GM21717 (cell line): ENCODE data around the gene PDCD1LG2.
"Not testable (repeated sequence)": the region's sequence is repeated elsewhere in the genome, so short reads cannot be mapped to it uniquely, and the experiment has no call there.

ENCODE experiments used
- ATAC-seq: cut with Tn5 transposase; IDR thresholded peaks from one replicate; pipeline ENCODE4 v1.9.1; 2021; ENCODE audit warnings: mild to moderate bottlenecking, moderate library complexity; ENCODE audit not compliant: unreplicated experiment

The PDCD1LG2 gene

DNA sequence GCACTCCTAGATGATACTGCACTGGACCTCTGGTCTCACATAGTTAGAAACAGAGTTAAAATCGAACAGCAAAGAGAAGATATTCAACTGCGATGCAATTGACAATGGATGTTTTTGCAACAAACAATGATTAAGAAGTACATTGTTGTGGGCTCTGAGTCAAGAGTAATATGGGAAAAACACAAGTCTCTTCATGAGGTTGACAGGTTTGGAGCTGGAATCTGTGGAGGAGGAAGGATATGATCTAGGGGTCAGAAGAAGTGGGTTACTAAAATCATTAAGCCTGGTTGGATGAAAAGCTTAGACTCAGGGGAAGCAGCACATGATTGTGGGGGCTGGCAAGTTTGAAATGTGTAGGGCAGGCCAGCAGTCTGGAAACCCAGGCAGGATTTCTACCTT, 53.1 kb downstream of the PDCD1LG2 start:
- ATAC-seq = no peak

DNA sequence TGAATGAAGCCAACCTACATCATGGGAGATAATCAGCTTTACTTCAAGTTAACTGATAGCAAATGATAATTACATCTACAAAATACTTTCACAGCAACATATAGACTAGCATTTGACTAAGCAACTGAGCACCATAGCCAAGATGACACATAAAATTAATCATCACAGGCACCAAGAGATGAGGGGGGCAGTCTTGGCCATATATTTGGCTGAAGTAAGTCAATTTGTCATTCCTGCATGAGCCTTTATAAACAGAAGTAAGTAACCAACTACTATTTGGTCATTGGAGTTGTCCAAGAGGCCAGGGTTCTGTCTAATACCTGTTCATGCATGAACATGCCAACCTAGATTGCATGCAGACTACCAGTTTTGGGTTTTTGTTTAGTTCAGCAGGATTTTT, 53.6 kb downstream of the PDCD1LG2 start:
- ATAC-seq = no peak

DNA sequence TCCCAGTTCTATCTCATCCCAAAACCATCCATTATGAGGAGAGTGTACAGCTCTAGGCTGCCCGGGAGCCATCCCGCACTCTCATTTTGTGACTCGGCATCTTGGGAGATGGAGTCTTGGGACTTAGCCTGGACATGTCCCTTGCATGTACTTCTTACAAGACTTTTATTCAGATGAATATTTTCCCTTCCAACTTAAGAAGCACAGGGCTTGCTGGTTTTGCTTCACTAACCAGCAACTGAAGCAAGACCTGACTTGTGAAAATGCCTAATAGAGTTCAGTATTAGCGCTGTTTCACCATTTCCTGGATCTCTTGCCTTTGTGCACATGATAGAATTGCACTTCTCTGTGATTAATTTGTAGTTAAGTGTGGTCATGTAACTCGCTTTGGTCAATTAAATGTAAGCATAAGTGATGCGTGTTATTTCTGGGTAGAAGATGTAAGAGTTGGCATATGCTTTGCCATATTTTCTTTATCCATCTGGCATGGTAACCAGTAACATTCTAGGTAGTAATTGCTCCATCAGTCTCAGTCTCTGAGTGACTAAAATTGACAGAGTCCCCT, 55.8 kb downstream of the PDCD1LG2 start:
- peak; percentile 62 for ATAC-seq

DNA sequence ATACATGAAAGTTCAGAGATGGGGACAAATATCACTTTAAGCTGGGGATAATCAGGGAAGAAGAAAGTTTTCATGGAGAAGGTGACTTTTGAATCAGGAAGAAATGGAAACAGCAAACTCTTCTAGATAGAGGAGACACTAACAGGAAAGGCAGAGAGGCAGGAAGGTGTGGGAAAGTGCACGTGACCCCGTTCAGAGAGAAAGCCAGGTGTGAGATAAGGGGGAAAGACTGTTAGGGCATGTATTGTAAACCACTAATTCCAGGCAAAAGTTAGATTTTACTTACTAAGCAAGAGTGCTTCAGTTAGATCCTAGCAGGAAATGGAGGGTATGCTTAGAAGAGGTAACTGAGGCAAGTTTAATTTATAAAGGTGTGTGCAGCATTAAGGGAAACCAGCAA, 58.5 kb downstream of the PDCD1LG2 start:
- no peak for ATAC-seq

DNA sequence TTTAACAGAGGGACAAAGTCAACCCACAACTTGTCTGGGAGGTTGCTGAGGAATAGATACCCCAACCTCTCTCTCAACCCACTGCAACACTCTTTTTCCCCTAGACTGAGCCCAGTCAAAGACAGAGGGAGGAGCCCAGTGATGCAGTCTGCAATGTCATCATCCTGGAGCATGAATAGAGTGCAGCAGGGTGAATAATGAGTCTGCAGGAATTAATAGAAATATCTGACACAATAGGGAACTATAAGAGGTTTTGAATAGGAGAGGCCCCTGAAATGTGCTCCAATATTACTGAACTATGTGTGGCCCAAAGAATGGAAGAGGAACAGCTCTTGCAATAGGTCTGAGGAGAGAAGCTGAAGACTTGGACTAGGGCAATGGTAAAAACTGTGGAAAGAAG, 59.1 kb downstream of the PDCD1LG2 start:
- ATAC-seq = no peak

DNA sequence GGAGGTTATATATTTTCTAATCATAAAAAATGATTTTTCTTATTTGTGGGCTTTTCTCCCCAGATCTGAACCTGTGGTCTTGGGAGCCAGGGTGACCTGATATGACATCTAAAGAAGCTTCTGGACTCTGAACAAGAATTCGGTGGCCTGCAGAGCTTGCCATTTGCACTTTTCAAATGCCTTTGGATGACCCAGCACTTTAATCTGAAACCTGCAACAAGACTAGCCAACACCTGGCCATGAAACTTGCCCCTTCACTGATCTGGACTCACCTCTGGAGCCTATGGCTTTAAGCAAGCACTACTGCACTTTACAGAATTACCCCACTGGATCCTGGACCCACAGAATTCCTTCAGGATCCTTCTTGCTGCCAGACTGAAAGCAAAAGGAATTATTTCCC, 59.6 kb downstream of the PDCD1LG2 start:
- no peak for ATAC-seq

DNA sequence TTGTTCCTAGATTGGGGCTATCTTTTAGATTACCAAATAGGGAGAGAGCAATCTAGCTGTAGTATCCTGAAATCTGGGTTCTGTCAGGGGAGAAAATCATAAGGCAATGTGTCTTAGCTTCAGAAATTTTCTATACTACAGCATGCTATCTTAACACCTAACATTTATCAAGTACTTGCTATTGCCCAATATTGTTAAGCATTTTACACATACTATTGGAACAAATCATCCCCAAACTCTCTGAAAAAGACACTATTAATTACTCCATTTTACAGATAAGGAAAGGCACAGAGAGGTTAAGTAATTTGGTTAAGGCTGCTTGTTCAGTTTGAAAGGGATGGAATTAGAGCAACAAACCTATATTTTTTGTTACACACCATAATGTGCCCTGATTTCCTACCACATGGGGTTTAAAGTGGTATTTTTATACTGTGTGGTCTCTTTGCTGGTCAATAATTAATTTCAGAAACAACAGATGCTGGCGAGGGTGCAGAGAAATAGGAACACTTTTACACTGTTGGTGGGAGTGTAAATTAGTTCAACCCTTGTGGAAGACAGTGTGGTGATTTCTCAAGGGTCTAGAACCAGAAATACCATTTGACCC, 61.4 kb downstream of the PDCD1LG2 start:
- no peak for ATAC-seq

DNA sequence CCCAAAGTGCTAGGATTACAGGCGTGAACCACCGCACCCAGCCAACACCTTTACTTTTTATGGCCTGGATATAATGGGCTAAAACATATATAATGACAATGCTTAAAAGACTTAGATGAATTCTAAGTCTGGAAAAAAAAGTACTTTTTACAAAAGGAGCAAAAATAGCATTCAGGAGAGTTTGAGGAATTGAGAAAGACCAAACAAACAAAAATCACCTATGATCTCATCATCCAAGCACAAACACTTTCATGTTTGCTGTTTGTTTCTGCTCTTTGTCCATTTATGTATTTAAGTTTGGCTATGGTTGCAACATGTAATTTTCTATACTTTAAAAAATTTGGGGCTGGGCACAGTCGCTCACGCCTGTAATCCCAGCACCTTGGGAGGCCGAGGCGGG, 63.8 kb downstream of the PDCD1LG2 start:
- ATAC-seq = no peak

DNA sequence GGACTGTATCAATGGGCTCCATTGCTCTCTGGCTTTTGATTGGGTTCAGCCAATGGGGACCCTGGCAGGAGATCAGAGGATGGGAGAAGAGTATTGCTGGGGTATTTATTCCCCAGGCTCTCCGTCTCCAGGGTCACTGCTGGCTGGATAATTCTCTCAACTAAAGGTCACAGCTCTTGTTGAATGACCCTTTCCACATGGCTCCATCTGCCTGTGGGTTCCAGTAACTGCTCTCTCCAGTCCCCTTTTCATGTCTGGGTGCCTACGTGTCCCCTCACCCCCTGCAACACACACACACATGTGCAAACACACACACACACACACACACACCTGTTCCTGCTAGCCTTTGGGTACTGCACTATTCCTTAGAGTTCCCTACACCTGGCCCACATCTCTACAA, 64.7 kb downstream of the PDCD1LG2 start:
- no peak for ATAC-seq

DNA sequence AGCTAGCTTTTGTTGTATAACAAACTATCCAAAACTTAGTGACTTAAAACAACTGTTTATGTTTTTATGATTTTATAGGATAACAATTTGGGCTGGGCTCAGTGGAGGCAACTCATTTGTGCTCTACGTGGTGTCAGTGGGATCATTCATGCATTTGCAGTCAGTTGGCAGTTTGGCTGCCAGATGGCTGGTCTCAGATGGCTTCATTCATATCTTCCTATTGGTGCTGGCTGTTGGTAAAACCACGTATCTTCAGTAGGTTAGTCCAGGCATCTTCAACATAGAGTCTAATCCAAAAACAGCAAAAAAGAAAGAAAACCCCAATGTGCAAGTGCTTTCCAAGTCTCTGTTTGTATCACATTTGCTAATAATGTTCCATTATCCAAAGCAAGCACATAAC, 66.9 kb downstream of the PDCD1LG2 start:
- no peak for ATAC-seq

DNA sequence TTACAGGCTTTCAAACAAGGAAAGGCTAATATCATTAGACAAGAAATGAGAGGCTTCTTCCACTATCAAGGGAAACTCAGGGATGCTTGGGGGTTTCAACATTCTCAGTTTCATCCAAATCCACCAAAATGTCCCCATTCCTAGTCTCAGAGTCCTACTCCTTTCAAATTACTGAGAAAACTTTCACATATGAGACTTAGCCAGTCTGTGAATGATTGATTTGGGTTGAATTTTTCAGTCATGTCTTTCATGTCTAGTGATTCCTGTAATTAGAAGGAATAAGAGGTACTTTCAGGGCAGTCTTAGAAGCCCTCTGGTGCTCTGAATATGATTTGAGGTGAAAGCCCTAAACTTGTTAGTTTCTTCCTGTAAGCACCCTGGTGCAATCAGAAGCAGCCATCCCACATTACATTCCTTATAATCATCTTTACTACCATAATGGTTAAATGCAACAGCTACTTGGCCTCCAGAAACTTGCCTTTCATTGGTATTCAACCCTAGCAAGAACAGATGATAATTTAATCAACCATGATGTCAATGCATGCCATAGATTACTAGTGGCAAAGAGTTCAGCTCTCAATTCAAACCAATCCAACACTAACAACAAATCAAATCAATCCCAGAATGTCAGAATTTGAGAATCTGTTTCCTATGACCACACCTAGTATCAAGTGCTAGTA, 67.8 kb downstream of the PDCD1LG2 start:
- ATAC-seq = no peak

DNA sequence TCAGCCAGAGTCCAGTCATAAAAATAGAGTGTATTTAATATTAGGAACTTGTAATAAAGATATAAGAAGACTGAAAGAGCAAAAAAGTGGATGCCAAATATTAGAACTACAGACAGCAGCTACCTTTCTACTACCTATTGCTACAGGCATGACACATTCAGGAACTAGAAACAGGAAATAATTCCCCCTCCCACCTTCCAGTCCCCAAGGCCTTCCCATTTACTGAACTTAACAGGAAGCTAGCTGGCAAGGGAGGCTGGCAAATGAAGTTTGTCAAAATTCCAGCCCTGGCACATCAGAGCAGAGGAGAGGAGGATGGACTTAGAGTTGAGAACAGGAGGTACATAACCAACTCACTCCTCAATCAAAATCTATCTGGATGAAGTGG, 68.4 kb downstream of the PDCD1LG2 start:
- no peak for ATAC-seq

DNA sequence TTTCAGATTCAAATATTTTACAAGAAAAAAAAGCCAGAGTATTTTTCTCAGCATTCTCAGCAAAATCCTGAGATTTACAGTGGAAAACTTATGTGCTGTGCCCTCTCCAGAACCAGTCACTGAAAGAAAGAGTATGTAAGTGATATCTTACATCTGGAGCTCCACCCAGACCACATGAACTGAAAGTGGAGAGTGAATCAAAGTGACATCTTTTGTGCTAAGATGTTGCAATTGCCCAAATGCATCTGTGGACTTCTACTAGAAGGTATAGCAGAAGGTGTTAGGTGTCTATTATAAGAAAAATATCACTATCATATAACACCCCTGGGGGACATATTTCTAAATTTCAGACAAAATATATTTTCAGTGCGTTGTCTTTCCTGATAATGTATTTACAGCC, 69.5 kb downstream of the PDCD1LG2 start:
- ATAC-seq = no peak

DNA sequence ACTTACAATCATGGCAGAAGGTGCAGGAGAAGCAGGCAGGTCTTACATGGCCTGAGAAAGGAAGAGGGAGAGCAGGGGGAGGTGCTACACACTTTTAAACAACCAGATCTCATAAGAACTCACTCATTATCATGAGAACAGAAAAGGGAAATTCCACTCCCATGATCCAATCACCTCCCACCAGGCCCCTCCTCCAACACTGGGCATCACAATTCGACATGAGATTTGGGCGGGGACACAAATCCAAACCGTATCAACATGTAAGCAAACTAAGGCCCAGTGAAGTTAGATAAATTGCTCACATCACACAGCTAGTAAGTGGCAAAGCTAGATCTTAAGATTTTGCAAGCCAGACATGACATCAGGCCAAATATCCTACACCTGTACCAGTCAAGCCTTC, 70.3 kb downstream of the PDCD1LG2 start:
- ATAC-seq = no peak

DNA sequence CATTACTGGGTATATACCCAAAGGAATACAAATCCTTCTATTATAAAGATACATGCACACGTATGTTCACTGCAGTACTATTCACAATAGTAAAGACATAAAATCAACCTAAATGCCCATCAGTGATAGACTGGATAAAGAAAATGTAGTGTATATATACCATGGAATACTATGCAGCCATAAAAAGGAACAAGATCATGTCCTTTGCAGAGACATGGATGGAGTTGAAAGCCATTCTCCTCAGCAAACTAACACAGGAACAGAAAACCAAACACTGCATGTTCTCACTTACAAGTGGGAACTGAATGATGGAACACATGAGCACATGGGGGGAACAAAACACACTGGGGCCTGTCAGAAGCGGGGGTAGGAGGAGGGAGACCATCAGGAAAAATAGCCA, 71.4 kb downstream of the PDCD1LG2 start:
- ATAC-seq = not testable (repeated sequence)

DNA sequence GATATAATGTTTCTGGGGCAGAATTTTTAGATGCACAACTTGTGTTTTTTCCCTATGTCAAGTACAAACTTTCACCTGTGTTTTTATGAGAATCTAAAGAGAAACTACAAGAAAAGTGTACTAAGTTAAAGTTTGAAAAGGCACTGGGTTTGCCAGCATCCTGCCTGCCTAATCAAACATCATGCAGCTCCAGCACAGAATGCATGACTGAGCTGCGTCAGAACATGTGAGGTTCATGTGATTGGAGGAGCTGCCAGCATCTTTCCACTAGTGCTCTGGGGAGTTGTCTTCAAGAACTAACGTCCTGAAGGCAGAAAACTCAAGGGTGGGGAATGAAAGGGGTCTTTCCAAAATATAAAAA, 72.5 kb downstream of the PDCD1LG2 start:
- peak; percentile 51 for ATAC-seq

DNA sequence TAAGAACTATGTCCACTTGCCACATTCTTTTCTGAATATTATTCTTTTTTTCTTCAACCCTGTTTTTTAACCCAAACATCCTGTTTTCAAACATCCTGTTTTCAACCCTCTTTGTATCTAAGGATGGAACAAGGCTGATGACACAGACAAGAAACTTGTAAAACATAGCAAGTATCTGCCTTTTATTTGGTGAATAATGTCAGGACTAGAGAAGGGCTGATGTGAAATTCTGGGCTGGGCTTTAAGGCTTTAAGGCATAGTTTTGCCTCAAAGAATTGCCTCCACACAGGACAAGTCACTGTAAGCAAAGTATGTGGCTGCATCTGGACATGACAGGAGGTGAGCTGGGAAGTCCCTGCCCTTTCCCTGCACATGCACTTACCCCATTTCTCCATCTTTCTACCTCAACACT, 76.1 kb downstream of the PDCD1LG2 start:
- peak; percentile 47 for ATAC-seq

DNA sequence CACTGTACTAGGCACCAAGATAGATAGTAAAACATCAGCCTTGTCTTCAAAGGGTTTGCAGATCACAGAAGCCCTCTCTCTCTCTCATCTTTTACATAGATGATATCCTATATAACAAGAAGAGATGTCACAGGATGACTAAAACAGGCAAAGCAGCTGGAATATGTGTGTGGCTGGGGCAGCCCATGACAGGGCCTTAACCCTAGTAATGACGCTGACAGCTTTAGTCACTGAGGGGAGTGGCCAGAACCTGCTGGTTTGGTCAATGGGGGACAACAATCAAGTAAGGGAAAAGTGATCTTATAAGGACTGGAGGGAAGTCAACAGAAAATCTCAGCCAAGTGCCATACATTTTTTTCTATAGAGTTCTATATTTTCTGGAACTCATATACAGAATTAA, 76.7 kb downstream of the PDCD1LG2 start:
- ATAC-seq = no peak

DNA sequence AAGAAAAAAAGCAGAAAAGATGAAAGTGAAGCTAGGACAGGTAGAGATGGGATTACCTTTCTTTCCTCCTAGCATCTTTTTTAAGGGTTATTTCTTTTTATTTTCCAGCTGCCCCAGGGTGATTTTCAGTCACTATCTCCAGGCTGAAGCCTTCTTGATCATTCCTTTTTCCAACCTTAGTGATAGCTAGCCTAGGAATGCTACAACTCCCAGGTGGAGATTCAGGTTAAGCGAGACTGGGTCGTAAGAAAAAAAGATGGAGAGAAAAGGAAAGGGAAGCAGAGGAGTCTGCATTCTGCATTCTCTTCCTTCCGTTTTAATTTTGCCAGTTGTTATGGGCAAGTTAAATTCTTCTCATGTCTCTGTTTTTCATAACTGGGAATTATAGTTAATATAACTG, 81.9 kb downstream of the PDCD1LG2 start:
- no peak for ATAC-seq

DNA sequence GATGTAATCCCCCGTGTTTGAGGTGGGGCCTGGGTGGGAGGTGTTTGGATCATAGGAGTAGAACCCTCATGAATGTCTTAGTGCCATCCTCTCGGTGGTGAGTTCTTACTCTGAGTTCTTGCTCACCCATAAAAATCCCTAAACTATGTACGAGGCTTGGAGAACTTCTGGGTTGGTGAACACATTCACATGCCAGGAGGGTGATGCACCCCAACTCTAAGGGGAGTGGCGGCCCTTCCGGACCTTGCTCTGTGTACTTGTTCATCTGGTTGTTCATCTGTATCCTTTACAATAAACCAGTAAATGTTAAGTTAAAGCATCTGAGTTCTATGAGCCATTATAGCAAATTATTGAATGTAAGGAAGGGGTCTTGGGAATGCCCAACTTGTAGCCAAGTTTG, 82.6 kb downstream of the PDCD1LG2 start:
- no peak for ATAC-seq

DNA sequence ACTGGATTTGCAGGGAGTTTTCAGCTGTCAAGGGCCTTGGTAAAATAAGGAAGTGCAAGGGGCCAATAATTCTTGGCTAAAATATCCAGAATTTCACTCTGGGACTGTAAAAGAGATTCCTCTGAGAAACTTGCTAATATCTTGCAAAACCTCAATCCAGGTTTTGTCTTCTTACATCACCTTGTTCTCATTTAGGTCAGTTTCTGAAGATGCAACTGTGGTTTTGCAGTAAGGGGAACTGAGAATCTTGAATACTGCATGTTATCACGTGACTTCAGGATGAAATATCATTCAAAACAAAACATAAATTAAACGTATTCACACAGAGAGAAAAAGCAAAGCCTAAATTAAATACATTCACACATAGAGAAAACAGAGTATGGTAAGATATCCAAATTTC, 83.6 kb downstream of the PDCD1LG2 start:
- ATAC-seq = peak; percentile 55

DNA sequence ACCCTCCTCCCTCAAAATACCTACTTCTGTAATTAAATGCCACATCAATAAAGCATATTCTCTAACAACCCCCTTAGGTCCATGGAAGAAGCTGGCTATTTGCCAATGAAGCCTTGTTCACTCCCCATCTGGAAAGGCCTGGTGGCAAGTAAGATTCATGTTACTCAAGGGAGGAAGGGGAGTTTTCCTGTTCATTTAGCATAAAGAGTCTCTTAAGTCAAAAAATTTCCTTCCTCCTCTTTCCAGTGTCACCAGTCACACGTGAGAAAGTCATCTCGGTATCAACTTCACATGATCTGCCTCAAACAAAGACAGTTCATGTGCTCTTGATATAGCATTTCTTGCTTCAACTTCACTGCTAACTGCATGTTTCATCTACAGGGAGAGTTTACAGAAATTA, 85.8 kb downstream of the PDCD1LG2 start:
- ATAC-seq = no peak
